HAP-1 (cell line): ENCODE measurements around the gene CGB1.
"Not testable (repeated sequence)": the region's sequence is repeated elsewhere in the genome, so short reads cannot be mapped to it uniquely, and the experiment has no call there.

Experiments
- DNase-seq, 2 experiments: peaks; one replicate each; pipeline ENCODE4 v3.0.0-alpha.2; 2016 to 2020; ENCODE audit warnings: low spot score in 2 of 2
- H3K27me3 ChIP-seq: fragments of 250-450 bp; sonication (Bioruptor Pico); 2 replicates; pipeline ENCODE4 v1.5.1; 2020; ENCODE audit warnings: low read depth, mild to moderate bottlenecking, moderate library complexity
- H3K36me3 ChIP-seq: fragments of 250-450 bp; sonication (Bioruptor Pico); replicated peaks from 2 replicates; pipeline ENCODE4 v1.5.1; 2020; ENCODE audit warnings: mild to moderate bottlenecking
- H3K4me1 ChIP-seq: fragments of 250-450 bp; sonication (Bioruptor Pico); 2 replicates; pipeline ENCODE4 v1.5.1; 2020; ENCODE audit warnings: mild to moderate bottlenecking
- H3K4me3 ChIP-seq: fragments of 250-450 bp; sonication (Bioruptor Pico); 2 replicates; pipeline ENCODE4 v1.5.1; 2020; ENCODE audit warnings: mild to moderate bottlenecking, moderate library complexity
- H3K9me3 ChIP-seq: fragments of 250-450 bp; sonication (Bioruptor Pico); 2 replicates; pipeline ENCODE4 v1.5.1; 2020; ENCODE audit warnings: mild to moderate bottlenecking, moderate library complexity
- in situ Hi-C: fragments of 300-500 bp; cut with MboI; formaldehyde crosslinking; loops from 3 replicates; pipeline ENCODE4 v1.14.3; 2020; ENCODE audit warnings: low sequenced_read_pairs, inconsistent platforms, mixed read lengths

The CGB1 gene

DNA sequence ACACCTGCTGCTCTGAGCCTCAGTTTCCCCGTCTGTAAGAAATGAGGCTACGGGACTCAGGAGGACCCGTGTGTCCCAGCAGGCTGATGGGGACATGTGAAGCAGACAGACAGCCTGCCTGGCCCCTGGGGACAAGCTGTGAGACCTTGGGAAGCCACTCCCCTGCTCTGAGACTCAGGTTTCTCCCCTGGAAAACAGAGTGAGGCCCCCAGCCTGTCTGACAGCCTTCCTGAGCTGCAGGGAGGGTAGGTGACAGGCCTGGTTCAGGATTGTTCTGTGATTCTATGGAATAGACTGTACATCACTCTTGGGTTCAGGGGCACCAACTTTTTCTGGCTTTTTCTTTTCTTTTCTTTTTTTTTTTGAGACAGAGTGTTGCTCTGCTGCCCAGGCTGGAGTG is 30.9 kb upstream of the CGB1 start:
- no peaks in the 10 kb centered on the region; the same call in 1 of the 2 replicates for H3K4me1 ChIP-seq
- no peaks in the 10 kb centered on the region for H3K9me3 ChIP-seq
- H3K4me3 ChIP-seq, result no peak overlapping the region
- H3K36me3 ChIP-seq, result no peaks in the 10 kb centered on the region
- in situ Hi-C loops, result no loop called here
- 0 out of 2 replicates have a peak, but pooled peaks cover 2% of the 10 kb centered on the region for H3K27me3 ChIP-seq
- DNase-seq, result no peak

DNA sequence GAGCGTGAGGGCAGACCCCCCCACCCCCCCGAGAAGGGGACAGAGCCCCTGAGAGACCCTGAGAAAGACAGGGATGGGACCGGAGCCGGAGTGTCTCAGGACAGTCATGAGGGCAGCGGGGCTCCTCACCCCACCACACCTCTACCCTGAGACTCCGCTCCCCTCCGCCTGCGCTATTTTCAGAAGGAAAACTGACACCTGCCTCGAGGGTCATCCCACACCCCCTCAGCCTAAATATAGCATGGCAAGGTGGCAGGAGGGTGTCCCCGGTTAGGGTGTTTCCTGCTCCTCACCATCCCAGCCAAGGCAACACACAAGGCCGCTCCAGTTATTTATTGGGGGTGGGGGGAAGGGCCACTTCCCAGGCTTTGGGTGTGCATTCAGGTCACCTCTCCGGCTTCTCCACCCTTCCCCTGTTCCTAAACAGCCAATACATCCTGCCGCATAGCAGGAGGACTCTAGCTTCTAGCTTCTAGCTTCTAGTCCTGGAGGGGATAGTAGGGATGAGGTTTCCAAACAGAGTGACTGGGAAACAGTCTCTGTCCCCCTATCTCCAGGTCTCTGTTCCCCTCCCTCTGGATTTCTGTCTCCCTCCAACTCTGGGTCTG is 29.3 kb upstream of the CGB1 start:
- Histone ChIP-seq H3K4me1 (no peaks in the 10 kb centered on the region; the same call in 1 of the 2 replicates), H3K36me3 (no peaks in the 10 kb centered on the region), H3K4me3 (no peak overlapping the region), H3K27me3 (0 out of 2 replicates have a peak, but pooled peaks cover 2% of the 10 kb centered on the region), H3K9me3 (no peaks in the 10 kb centered on the region)
- no peak for DNase-seq
- in situ Hi-C loops, result no loop called here

DNA sequence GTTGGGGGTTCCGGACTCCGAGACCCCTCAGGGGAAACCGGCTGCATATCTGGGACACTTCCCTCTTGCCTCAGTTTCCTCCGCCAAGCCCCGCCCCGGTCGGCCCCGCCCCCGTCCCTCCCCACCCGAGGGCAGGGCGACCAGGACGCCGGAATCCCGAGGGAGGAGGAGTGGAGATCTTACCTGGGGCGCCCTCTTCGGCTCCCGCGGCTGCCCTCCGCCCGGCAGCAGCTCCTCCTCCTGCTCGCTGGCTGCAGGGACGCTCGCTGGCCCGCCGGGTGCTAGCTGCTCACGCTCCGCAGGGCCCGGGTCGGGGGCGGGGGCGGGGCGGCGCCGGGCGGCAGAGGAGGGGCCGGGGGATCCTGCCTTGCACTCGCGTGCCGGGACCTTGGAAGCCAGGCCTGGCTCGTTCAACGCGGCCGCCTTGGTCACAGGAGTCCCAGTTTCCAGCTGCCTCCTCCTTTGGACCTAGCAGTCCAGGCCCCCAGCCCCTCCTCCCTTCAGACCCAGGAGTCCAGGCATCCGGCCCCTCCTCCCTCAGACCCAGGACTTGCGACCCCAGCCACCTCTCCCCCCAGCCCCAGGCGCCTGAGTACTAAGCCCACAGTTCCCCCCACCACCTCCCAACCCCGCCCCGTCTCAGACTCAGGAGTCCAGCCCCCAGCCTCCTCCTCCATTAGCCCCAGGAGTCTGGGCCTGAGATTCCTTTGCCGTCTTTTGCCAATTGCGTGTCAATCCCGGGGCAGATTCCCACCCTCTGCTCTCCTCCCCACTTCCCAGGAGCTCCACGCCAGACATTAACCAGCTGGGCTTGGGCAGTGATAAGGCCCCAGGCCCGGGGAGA is 28.3 kb upstream of the CGB1 start, which contains the start of gene NTF4:
Gene NTF4, minus strand, starts transcription at position 51 of the 844 bp plus-strand sequence. CDS start 2,821 bp downstream, outside the sequence.
- peak within 1 kb of the TSS; percentile 4; the same call in 1 of the 2 replicates for H3K4me3 ChIP-seq
- peak; percentile 24 to 78 for DNase-seq
- in situ Hi-C loops, result no loop called here
- 0 out of 2 replicates have a peak, but pooled peaks cover 2% of the 10 kb centered on the region for H3K27me3 ChIP-seq
- no peaks in the 10 kb centered on the region for H3K36me3 ChIP-seq
- no peaks in the 10 kb centered on the region; the same call in 1 of the 2 replicates for H3K4me1 ChIP-seq
- no peaks in the 10 kb centered on the region for H3K9me3 ChIP-seq

DNA sequence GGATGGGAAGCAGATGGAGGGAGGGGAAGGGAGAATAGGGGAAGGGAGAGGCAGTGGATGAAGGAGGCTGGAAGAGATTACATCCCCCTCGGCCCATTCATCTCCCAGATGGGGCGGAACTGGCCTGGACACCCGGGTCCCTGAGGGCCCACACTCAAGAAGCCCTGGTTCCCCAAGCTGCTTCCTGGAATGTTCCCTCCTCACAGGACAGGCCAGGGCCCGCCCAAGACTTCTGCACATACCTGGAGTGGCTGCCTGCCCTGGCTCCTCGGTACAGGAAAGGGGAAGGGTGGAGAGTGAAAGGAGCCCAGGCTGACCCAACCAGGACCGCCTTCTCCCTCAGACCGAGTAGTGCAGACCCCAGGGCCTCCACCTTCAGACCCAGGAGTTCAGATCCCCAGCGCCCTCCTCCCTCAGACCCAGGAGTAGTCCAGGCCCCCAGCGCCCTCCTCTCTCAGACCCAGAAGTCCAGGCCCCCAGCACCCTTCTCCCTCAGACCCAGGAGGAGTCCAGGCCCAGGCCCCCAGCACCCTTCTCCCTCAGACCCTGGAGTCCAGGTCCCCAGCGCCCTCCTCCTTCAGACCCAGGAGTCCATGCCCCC is 27.4 kb upstream of the CGB1 start:
- Histone ChIP-seq H3K4me3 (no peak overlapping the region), H3K36me3 (no peaks in the 10 kb centered on the region), H3K27me3 (0 out of 2 replicates have a peak, but pooled peaks cover 2% of the 10 kb centered on the region), H3K9me3 (no peaks in the 10 kb centered on the region), H3K4me1 (no peaks in the 10 kb centered on the region; the same call in 1 of the 2 replicates)
- DNase-seq, result no peak
- in situ Hi-C loops, result no loop called here

DNA sequence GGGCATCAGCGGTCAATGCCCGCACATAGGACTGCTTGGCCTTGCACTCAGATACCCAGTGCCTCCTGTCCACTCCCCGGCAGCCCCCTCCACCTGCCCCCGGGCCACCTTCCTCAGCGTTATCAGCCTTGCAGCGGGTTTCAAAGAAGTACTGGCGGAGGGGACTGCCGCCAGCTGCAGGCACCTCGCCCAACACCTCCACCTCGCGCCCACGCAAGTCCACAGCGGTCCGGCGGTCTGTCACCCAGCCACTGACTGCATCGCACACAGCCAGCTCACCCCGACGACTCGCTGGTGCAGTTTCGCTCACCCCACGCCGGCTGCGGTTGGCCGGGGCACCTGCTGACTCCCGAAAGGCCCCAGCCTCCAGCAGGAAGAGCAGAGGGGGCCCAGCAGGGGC is 24.8 kb upstream of the CGB1 start:
- Histone ChIP-seq H3K4me1 (peaks cover 4% of the 10 kb centered on the region), H3K4me3 (no peak overlapping the region), H3K27me3 (no peaks in the 10 kb centered on the region), H3K9me3 (no peaks in the 10 kb centered on the region), H3K36me3 (no peaks in the 10 kb centered on the region)
- no peak for DNase-seq
- in situ Hi-C loops, result no loop called here

DNA sequence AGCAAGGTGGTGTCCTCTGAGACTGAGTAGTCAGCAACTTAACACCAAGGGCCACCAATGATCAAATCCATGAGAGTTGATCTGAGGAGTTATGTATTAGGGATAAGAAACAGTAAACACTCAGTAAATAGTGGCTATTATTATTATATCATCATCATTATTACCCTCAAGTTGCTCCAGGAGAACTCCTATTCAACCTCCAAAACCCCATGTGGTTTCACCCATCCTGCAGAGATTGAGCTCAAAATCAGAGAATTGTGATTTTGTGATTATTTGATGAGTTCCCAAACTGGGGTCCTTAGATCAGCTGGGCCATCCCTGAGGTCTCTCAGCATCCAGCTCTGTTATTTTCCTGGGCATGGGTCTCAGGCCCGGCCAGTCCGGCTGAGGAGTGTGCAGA is 24.3 kb upstream of the CGB1 start:
- in situ Hi-C loops, result no loop called here
- Histone ChIP-seq H3K9me3 (no peaks in the 10 kb centered on the region), H3K4me3 (no peak overlapping the region), H3K4me1 (peaks cover 4% of the 10 kb centered on the region), H3K27me3 (no peaks in the 10 kb centered on the region), H3K36me3 (no peaks in the 10 kb centered on the region)
- no peak for DNase-seq

DNA sequence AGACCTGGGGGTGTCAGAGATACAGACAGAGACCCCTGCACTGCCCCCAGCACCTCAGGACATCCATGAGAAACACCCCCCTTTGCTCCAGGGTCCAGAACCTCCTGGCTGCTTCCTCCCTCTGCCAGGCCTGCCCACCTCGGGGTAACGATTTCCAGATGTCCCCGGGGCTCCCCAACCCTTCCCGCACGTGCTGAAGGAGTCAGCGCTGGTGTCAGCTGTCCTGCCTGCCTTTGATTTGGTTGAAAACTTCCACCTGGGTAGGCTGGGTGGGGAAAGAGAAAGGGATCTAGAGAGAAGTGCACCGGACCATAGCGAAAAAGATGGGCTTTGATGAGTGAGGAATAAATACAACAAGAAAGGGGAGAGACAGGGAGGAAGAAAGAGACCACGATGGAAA is 22.4 kb upstream of the CGB1 start:
- H3K9me3 ChIP-seq, result no peaks in the 10 kb centered on the region

DNA sequence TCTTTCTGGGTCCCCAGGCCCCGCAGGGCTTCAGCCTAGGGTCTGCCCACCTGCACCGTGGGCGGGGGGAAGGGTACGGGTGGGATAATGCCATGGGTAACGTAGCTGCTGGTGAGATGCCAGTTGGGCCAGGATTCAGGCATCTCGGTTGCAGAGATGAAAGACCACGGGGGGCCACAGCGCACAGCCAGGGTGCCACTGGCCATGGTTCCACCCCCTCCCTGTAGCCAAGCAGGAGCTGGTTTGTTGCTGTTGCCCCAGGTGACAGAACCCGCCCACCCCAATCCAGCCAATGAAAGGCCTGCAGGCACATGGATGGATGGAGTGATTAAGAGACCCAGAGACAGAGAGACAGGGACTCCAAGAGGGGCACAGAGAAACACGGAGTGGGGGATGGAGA is 21.9 kb upstream of the CGB1 start:
- Histone ChIP-seq H3K27me3 (no peaks in the 10 kb centered on the region), H3K4me1 (peaks cover 4% of the 10 kb centered on the region)
- peak in 1 of 2 experiments; percentile 60 for DNase-seq

More for the DNA sequence above, 22.4 kb upstream of the CGB1 start:
- DNase-seq, result no peak
- Histone ChIP-seq H3K4me1 (peaks cover 4% of the 10 kb centered on the region), H3K4me3 (no peak overlapping the region), H3K36me3 (no peaks in the 10 kb centered on the region), H3K27me3 (no peaks in the 10 kb centered on the region)
- in situ Hi-C loops, result no loop called here

DNA sequence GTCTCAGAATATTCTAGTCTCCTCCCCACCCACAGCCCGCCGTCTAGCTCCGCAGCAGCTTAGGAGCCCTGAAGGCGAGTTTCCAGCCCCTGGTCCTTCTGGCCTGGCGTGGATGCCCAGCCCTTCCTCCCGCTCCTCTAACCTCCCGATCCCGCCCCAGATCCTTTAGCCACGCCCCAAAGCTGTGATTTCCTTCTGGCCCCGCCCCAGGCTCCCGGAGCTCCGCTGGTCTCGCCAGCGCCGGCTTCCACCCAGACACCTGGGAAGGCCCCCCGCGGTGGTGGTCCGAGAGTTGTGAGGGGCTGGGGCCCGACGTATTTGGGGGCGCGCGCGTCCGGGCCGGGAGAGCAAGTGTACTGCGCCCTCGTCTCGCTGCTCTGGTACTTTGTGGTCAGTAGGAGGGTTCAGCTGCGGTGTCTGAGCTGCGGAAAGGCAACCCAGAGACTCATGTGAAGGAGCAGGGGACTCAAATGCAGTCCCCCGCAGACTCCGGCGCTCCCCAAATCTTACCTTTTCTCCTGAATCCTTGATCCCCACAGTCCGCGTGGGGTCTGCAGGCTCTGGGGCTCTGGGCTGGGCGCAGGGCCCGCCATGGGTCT is 21.0 kb upstream of the CGB1 start, which contains the start of gene CGB7:
Gene CGB7, minus strand, starts transcription at position 114 of the 599 bp plus-strand sequence. CDS start 2,374 bp downstream, outside the sequence.
- peaks cover 4% of the 10 kb centered on the region for H3K4me1 ChIP-seq
- in situ Hi-C loops, result no loop called here
- H3K4me3 ChIP-seq, result peak within 1 kb of the TSS; percentile 54
- DNase-seq, result peak in 1 of 2 experiments; percentile 74
- no peaks in the 10 kb centered on the region for H3K36me3 ChIP-seq
- H3K27me3 ChIP-seq, result no peaks in the 10 kb centered on the region
- H3K9me3 ChIP-seq, result no peaks in the 10 kb centered on the region

More for the DNA sequence above, 21.9 kb upstream of the CGB1 start:
- H3K9me3 ChIP-seq, result no peaks in the 10 kb centered on the region
- in situ Hi-C loops, result no loop called here
- no peaks in the 10 kb centered on the region for H3K36me3 ChIP-seq
- H3K4me3 ChIP-seq, result no peak overlapping the region

DNA sequence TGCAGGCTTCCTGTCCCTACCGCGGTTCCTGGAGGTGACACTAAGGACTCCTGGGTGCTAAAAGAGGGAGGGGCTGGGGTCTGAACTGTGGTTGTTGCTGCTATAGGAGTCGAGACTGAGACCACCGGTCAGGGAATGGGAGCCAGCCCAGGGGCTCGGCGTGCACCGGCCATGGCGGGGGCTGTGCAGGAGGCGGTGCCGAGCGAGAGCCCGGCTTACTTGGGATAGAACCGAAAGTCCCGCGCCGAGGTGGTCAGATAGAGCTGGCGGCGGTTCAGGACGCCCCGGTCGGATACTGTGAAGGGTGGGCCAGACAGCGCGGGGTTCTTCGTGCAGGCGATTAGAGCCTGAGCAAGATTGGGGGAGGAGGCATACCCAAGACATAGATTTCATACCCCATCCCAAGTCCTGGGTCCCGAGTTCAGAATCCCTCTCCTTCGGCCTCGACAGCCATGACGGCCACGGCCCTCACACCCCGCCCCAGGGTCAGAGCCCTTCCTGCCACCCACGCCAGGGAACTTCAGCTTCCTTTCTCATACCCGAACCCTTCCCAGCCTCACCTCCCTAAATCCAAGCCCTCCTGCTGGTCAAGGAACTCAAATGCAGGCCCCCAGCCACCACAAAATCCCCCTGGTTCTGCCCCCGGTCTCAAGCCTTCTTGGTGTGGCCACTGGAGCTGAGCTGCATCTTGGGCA is 20.4 kb upstream of the CGB1 start:
- H3K4me3 ChIP-seq, result peak overlapping the region; percentile 54
- DNase-seq, H3K4me1 ChIP-seq, H3K36me3 ChIP-seq, H3K9me3 ChIP-seq, H3K27me3 ChIP-seq, in situ Hi-C loops: not testable (repeated sequence)

DNA sequence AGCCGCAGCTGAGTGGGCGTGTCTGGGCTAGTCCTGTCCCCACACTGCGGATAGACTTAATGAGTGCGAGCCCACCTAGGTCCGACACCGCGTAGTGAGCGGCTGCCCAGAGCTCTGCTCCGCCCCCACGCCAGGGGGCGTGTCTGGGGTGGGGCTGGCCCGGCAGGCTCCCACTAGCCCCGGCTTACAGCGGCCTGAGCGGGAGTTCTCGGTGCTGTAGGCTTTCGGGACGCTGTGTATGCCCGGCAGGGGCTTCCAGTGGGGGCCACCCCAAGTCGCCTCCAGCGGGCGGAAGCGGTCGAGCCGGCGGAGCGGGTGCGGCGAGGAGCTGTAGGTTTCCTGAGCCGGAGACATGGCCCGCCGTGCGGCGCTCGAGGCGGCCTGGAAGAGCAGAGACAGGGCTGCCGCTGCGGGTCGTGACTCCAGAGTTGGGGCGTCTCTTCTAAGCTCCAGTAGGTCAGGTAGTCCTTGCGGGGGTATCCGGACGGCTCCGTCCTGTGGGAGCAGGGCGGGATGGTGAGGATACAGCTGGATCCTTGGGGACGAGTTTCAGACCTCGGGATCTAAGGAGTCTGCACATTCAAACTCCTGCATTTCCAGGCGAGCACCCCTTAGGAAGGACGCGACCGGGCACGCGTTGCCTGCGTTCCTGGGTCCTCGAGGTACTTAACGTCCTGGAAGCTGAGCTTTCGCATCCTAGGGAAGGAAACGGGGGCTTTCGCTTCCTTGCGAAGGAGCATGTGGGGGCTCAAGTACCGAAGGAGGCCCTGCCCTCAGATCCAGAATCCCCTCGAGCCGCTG is 19.6 kb upstream of the CGB1 start:
- in situ Hi-C loops, result no loop called here
- peak; percentile 67 to 87 for DNase-seq
- H3K4me3 ChIP-seq, result peak overlapping the region; percentile 54

DNA sequence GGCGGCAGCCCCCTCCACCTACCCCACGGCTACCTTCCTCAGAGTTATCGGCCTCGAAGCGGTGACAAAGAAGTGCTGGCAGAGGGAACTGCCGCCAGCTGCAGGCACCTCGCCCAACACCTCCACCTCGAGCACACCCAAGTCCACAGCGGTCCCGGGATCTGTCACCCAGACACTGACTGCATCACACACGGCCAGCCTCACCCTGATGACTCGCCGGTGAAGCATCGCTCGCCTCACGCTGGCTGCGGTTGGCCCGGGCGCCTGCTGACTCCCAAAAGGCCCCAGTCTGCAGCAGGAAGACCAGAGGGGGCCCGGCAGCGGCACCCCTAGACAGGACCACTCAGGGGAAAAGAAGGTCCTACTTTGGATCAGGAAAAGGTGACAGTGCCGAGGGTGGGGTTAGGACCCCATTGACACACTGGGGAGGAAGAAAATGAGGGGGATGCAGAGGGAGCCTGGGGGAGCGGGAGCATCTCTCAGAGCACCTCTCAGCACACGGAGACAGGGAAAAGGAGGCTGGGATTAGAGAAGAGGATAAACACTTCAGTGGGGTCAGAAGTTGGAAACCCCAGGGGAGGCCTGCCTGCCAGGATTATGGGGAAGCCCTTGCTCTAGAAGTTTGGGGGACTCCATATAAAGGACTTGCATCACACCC is 13.8 kb upstream of the CGB1 start:
- H3K36me3 ChIP-seq, H3K4me1 ChIP-seq, H3K4me3 ChIP-seq, DNase-seq, H3K9me3 ChIP-seq, in situ Hi-C loops, H3K27me3 ChIP-seq: not testable (repeated sequence)

More for the DNA sequence above, 19.6 kb upstream of the CGB1 start:
- Histone ChIP-seq H3K4me1 (peaks cover 4% of the 10 kb centered on the region), H3K9me3 (no peaks in the 10 kb centered on the region), H3K36me3 (no peaks in the 10 kb centered on the region), H3K27me3 (no peaks in the 10 kb centered on the region)
